Activated gamma-delta T cell (primary cell): ENCODE results near the gene PARP3.
"Not testable (repeated sequence)": the region's sequence is repeated elsewhere in the genome, so short reads cannot be mapped to it uniquely, and the experiment has no call there.

Experiments
- DNase-seq: peaks from one replicate; lab custom pipeline; 2025; lab: John Stamatoyannopoulos, UW
- total RNA-seq, 2 donors: gene quantifications; one replicate each; lab custom pipeline; 2026; lab: John Stamatoyannopoulos, UW

Gene PARP3
- total RNA-seq, result 11.4 to 15.8 reads per million in 2 donors

DNA sequence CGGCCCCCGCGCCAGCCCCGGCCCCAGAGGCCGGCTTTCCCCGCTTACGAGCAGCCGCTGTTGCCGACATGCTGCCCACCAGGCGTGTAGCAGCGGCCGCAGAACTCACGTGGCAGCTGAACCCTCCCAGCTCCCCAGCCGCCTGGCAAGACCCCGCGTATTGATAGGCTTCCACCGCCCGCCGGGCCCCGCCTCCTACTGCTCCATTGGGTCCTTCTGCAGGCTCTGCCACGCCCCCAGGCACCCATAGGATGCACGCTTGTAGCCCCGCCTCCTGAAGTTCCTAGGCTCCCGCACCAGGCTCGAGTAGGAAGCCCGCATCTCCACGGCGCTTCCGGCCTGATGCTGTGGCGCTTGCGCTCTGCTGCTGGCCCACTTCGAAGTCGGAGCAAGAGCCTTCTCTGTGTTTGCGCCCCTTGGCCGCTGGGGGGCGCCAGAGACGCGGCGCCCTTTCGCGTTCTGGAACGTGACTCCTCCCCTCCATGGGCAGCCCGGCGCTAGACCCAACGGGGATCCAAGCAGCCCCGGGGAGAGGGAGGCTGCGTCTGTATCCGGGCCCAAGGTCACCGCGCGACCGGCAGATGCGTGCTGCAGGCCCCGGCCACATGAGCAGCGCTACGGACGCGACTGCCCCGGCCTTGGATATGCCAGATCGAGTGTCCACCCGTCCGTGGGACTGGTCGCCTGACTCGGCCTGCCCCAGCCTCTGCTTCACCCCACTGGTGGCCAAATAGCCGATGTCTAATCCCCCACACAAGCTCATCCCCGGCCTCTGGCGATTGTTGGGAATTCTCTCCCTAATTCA, at the start of gene PARP3, which contains the start of gene RRP9:
PARP3 (plus strand) TSS at position 566 of the 805 bp plus-strand sequence. CDS start 993 bp downstream, outside the sequence.
RRP9 (minus strand) TSS at position 107 of the 805 bp plus-strand sequence; CDS start at position 70, 37 bp downstream.
- DNase-seq, result peak; percentile 100

DNA sequence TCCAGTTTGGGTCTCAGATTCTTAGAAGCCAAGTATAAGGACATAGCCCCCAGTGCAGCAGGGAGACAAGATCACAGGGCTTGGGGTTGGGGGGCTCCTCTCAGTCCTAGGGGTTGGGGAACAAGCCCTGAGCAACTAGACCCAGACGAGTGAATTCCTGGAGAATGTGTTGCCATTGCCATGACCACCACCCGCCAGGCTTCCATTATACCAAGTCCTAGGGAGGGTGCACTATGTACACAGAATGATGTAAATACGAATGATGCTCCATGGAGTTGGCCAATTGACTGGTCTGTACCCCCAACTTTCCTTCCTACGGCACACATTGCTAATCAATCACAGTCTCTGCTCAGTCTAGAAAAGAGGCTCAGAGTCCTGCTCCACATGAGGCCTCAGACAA, 47.8 kb upstream of the PARP3 start:
- no peak for DNase-seq

DNA sequence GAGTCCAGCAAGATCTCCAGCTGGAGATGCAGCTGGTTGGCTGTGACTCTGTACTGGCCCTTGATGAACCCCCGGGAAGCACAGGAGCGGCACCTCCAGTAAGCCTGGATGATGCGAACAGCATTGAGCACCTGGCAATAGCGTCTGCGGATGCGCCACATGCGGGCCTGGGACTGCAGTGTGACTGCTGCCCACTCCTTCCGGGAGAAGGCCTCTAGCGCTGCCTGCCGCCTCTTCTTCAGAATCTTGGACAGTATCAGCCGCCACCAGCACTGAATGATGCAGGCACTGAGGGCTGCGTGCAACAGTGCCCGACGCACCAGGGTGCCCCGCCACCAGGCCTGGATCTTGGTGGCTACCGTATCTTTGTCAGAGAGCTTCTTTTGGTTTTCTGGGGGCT, 47.2 kb upstream of the PARP3 start:
- no peak for DNase-seq

DNA sequence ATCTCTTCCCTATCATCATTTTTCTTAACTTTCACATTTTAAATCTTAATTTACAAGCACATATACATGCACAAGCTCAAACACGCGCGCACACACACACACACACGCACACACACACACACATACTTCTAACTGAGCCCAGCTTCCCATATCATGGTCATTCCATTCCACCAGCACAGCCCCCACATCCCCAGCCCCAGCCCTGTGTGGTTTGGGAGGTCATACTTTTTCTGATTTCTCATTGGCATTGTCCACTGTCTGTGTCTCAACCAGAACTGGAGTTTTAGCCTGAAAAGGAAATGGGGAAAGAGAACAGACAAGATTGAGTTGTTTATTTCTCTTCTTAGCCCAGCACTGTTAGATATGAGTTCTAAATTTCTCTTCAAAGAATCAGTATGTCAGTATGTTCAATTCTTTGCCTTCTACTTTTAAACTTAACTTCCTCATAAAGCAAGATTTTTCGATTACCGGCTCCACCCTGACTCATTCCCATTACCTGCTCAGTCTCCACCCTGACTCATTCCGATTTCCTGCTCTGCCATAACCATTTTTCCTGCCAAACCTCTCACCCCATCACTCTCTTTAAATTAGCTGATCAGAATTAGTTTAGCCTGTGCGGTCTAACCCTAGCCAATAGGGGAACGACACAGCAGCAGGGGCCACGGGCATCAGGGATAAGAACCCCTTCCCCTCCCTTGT, 45.4 kb upstream of the PARP3 start:
- DNase-seq, result no peak

DNA sequence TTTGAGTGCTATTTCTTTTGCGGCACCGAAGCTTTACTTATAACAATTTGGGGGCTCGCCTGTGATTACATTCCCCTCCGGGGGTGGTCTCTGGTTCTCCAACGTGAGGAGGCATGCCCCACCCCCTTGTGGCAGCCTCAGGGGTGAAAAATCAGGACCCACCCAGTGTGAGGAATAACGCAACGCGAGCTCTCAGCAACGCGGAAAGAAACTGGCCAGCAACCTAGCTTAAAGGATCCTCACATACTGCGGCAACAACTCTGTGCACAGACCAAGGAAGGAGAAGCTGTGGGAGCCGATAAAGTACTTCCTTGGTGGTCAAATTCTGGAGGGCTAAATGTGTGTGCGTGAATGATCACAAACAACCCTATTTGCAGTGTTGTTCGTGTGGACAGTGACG, 44.8 kb upstream of the PARP3 start:
- no peak for DNase-seq

DNA sequence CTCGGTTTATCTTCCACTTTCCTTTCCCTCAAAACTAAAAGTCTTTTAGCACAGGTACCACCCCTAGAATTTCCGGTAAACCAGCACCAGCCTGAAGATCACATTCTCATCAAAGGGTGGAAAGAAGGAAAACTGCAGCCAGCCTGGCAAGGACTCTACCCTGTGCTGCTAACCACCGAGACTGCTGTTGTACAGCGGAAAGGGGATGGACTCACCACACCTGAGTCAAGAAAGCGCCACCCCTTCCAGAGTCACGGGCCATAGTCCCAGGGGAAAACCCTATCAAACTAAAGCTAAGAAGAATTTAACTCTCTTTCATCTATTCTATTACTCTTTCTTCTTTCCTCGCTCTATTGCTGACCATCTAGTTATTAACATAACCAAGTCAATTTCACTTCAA, 42.1 kb upstream of the PARP3 start:
- not testable (repeated sequence) for DNase-seq

DNA sequence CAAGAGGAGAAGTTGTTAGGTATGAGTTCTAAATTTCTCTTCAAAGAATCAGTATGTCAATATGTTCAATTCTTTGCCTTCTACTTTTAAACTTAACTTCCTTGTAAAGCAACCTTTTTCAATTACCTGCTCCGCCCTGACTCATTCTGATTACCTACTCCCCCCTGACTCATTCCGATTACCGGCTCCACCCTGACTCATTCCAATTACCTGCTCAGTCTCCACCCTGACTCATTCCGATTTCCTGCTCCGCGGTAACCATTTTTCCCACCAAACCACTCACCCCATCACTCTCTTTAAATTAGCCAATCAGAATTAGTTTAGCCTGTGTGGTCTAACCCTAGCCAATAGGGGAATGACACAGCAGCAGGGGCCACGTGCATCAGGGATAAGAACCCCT, 39.8 kb upstream of the PARP3 start:
- DNase-seq, result not testable (repeated sequence)

DNA sequence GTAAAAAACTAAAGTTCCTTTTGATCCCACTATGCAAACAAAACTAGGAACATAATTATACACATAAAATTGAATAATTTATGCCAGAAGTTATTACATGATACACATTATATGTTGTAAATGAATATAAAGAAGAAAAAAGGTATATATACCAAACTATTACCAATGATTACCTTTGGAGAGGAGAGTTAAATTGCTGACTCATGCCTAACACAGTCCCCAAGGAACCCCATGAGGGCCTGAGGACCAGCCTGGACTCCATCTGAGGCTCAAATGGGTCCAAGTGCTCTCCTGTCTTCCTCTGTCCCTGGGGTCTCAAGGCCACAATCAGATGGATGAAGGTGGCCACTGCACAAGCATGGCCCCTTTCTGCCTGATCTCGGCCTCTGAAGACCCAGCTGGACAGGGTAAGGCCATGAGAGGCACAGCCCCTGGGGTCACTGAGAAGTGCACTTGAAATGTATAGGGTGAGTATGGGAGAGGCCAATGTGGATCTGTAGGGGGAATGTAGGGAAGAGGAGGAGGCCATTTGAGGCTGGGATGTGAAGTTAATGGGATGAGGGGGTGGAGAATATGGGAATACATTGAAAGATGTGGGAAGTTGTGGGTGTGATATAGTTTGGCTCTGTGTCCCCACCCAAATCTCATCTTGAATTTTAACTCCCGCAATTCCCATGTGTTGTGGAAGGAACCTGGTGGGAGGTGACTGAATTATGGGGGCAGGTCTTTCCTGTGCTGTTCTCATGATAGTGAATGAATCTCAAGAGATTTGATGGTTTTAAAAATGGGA, 37.9 kb upstream of the PARP3 start:
- no peak for DNase-seq

DNA sequence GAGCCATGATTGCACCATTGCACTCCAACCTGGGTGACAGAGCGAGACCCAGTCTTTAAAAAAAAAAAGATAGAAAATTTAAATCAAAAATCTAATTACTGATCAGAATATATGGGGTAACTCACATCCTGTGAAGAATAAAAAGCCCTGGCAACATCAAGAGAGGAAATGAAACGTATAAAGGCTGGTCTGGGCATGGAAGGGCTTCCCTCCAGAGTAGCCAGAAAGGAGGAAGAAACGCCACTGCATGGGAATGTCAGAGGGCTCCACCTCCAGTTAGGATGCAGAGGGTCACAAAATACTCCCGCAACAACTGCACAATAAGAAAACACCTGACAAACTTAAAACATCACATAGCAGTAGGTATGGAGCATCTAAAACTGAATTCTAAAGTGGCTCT, 34.1 kb upstream of the PARP3 start:
- no peak for DNase-seq

DNA sequence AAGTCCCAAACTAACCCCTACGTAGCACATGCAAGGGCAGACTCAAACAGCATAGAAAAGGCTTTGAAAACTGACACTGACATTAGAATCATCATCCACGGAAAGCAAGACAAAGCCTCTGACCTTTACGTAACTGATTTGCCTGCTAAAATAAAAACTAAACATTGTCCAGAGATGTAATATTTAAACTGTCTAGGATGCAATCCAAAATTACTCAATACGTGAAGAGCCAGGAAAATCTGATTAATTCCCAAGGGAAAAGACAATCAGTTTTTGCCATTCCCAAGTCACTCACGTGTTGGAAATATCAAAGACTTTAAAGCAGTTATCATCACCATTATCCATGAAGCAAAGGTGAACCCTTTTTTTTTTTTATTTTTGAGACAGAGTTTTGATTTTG, 25.7 kb upstream of the PARP3 start:
- DNase-seq, result no peak

DNA sequence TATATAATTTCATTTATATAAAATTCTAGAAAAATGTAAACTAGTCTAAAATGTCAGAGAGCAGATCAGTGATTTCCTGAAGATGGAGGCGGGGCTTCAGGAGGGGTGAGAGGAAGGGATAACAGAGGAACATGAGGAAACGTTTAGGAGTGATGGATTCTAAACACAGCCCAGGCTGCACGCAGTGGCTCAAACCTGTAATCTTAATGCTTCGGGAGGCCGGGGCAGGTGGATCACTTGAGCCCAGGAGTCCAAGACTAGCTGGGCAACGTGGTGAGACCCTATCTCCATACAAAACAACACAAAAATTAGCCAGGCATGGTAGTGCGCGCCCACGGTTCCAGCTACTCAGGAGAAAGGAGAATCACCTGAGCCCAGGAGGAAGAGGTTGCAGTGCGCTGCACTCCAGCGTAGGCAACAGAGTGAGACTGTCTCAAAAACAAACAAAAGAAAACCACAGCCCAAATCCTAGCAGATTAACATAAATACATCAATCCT, 21.0 kb upstream of the PARP3 start:
- DNase-seq, result no peak

DNA sequence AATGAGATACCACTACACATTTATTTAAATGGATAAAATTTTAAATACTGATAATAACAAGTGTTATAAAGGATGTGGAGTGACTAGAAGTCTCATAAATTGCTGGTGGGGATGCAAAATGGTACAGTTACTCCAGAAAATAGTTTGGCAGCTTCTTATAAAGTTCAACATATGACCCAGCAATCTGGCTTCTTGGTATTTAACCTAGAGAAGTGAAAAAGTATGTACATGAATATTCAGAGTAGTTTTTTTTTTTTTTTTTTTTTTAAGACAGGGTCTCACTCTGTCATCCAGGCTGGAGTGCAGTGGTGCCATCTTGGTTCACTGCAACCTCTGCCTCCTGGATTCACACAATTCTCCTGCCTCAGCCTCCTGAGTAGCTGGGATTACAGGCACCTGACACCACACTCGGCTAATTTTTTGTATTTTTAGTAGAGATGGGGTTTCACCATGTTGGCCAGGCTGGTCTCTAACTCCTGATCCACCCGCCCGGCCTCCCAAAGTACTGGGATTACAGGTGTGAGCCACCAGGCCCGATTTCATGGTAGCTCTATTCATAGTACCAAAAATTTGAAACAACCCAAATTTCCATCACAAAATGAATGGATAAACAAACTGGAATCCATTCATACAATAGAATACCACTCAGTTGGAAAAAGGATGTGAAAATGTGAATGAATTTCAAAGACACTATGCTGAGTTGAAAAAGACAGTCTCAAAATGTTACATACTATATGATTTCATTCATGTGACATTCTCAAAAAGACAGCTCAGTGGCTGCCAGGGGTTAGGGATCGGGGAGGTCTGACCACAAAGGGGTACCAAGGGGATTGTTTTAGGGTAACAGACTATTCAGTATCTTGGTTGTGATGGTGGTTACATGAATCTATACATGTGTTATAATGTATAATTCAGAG, 14.8 kb upstream of the PARP3 start:
- no peak for DNase-seq

DNA sequence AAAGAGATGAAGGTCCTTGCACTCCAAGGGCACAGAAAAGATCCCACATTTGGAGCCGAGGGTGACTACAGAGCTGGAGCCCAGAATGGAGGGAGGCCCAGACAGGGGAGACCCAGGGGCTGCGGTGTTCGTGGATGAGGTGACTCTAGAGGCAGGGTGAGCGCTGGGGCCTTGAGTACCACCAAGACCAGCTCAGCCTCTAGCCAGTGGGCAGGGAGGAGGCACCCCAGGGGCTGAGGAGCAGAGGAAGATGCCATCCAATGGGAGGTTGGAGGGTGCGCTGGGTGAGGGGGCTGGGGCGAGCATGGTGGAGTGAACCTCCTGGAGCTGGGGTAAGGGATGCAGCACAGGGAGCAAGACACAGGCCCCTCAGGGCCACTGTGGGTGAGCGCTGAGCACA, 13.7 kb upstream of the PARP3 start:
- no peak for DNase-seq

DNA sequence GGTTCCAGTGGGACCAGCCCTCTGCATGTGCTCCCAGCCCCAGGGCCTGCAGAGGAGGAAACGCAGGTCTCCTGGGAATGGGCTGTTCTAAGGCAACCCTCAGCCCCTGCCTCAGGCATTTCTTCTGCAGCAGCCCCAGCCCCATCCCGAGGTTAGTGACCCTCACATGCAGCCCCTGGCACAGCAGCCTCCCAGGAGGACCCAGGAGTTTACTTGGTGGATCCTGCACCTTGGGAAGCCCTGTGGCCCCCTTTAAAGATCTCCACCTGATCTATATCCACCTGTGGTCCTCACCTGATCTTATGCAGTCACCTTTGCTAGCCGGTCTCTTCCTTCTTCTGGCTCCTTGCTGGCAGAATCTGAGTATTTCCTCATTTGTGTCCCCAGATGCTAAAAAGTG, 13.2 kb upstream of the PARP3 start:
- not testable (repeated sequence) for DNase-seq

DNA sequence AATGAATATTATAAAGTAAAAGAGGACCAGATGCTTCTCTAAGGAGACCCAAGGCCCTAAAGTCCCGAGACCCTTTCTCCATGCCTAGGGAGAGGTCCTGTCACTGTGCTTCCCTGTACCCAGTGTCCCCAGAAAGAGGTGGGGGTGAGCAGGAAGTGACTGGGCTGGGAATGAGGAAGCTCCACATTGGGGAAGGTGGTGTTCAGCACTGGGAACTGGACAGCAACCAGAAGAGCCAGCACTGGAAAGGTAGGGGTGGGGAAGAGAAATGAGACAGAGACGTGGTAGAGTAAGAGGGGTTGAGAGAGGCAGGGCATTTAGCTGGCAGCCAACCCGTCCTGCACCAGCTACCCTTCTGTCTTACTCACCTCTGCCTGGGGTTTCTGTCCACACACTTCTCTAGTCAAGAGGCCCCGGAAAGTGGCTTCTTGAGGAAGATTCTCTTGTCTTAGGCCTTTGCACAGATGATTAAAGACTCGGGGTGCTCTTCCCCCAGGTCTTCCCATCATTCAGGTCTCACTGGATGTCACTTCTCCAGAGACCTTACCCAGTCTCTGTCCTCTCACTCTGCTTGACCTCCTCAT, 12.7 kb upstream of the PARP3 start:
- no peak for DNase-seq

DNA sequence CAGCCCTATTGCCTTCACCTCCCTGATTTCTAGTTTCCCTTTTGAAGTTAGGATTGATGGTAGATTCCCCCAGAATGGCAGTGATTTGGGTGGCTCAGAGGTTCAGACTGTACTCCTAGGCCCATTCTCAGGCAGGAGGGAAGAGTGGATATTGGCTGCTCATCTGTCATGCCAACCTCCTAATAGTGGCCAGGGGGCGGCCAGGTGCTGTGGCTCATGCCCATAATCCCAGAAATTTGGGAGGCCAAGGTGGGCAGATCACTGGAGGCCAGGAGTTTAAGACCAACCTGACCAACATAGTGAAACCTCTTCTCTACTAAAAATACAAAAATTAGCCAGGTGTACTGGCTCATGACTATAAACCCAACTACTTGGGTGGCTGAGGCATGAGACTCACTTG, 11.7 kb upstream of the PARP3 start:
- no peak for DNase-seq

DNA sequence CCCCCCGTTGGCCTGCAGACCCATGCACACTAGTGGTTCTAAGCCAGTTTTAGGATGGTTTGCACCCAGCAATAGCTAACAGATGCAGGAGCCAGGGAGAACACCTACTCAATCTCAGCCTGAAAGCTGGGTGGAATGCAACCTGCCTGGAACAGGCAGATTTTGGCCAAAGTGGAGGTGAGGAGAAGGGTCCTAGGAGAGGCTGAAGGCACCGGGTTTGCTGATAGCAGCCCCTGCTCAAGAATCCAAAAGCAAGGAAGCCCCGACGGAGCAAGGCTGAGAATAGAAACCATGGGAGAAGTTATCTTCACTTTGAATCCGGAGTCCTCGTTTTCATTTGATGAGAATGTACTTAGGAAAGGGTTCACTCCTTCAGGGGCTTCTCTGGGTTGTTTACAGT, 10.4 kb upstream of the PARP3 start:
- no peak for DNase-seq

DNA sequence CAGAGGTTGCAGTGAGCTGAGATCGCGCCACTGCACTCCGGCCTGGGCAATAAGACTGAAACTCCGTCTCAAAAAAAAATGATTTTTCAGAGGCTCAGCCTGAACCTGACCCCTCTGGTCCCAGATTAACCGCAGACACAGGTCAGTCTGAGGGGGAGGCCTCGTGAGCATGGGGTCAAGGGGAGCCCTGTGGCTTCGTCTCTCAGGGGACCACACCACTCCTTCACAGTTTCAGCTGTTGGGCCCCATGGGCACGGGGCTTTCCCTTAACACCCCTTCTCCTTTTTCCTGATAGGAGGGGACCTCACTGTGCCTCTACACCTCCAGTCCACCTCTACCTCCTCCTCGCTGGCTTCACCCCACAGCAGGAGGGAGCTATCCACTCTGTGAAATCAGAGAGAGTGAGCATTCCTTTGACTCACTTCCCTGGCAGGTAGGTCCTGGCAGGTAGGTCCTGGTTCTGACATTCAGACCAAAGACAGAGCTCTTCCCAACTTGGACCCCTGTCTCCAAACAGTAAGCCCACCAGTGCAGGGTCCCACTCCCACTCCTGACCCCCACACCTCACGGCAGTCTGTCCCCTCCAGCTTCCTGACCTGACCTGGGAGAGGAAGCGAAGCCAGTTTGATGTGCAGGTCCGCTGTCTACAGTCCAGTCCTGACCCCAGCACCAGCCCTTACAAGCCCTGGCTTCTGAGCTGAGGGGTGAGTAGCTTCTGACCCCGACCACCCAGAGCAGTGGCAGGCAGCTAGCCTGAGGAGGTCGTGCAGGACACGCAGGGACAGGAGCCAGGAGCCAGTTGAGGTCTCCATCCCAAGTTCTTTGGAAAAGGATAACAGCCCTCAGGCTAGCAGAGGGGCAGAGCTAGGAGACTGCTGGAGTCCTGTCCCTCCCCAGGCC, 9.4 kb upstream of the PARP3 start:
- no peak for DNase-seq

DNA sequence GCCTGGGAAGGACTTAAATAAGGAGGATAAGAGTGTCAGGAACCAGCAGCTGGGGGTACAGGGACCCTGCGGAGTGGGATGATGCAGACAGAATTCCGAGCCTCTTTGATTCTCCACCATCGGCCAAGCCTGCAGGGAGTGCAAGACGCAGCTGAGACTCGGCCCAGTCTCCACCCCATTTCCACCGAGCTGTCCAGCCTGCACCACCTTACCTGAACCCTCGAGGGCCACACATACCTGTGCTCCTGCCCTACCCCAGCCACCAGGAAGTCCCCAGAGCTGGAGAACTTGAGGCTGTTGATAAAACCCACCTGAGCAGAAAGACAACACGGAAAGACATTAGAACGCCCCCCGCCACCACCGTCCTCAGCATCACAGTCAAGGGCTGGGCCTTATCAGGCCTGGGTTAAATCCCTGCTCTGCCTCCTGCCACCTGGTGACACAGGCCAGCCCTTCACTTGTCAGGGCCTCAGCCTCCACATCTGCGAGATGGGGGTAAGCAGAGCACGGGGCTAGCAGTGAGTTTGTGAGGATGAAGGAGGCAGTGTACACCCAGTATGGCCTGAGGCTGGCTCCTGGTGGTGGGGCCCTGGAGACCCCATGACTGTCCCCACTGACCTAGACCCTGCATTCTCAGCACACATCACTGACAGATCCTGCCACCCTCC, 8.6 kb upstream of the PARP3 start:
- DNase-seq, result no peak
